ENCODE data around the gene SCFD2. TPM values are rescaled to one million over a fixed set of nuclear protein-coding genes. Genes with fewer than 3 reads are reported as not detected.

The SCFD2 gene
- total and polyA plus RNA-seq, 4 donors = 4.3 to 28.8 (median 7.4) TPM

DNA sequence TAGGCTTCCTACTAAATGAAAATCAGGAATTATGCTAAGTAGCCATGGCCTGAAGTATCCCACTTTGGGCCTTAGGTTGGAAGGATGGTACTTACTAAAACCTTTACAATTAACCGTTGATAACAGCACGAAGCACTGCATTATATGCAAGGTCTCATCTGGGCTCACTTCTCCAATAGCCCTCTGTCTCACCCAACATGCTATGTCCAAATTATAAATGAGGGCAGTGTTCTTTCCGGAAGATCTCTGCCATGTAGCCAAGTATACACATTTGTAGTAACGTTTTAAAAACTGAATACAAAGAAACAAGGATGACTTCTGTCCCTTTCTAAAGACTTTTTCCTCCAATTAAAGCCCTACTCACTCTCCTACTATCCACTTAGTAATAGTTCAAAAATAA lies 51.6 kb downstream of the SCFD2 start:
- Histone ChIP-seq H3K9me3 (ENCODE audit: control insufficient read depth in 4 of 4, low read length in 3 of 4) (no peaks in the 10 kb centered on the region), H3K9ac (ENCODE audit: low read depth in 1 of 2, low read length in 2 of 2) (no peak overlapping the region), H3K4me3 (ENCODE audit: low read depth in 1 of 3, low read length in 3 of 3) (no peak overlapping the region), H3K27ac (ENCODE audit: low read depth in 1 of 2, low read length in 2 of 2) (no peak overlapping the region), H3K4me1 (ENCODE audit: control insufficient read depth in 4 of 4, insufficient read depth in 4 of 4, low read length in 3 of 4) (no peaks in the 10 kb centered on the region), H3K27me3 (ENCODE audit: control insufficient read depth in 4 of 4, insufficient read depth in 4 of 4, low read length in 3 of 4) (no peaks in the 10 kb centered on the region), H3K36me3 (ENCODE audit: control insufficient read depth in 4 of 4, insufficient read depth in 3 of 4, low read depth in 1 of 4, low read length in 3 of 4) (peaks cover 0 to 2% (median under 1%) of the 10 kb centered on the region in 4 donors)
- TF ChIP-seq FOXA2 (IDR thresholded peaks at IDR 0.05) (no peak), RAD21 (IDR thresholded peaks at IDR 0.05) (no peak), RXRA (IDR thresholded peaks at IDR 0.05) (no peak), YY1 (IDR thresholded peaks at IDR 0.05) (no peak), JUND (IDR thresholded peaks at IDR 0.05) (no peak), GABPA (IDR thresholded peaks at IDR 0.05 in 1 of 2, conservative IDR thresholded peaks at IDR 0.05 in 1 of 2) (no peak), HNF4A (conservative IDR thresholded peaks at IDR 0.05) (no peak), EGR1 (IDR thresholded peaks at IDR 0.05; ENCODE audit: low read depth in 2 of 2) (no peak), FOXA1 (IDR thresholded peaks at IDR 0.05) (no peak), SP1 (IDR thresholded peaks at IDR 0.05) (no peak), NR2F2 (IDR thresholded peaks at IDR 0.05) (no peak)
- TF ChIP-seq, protein P1, sequence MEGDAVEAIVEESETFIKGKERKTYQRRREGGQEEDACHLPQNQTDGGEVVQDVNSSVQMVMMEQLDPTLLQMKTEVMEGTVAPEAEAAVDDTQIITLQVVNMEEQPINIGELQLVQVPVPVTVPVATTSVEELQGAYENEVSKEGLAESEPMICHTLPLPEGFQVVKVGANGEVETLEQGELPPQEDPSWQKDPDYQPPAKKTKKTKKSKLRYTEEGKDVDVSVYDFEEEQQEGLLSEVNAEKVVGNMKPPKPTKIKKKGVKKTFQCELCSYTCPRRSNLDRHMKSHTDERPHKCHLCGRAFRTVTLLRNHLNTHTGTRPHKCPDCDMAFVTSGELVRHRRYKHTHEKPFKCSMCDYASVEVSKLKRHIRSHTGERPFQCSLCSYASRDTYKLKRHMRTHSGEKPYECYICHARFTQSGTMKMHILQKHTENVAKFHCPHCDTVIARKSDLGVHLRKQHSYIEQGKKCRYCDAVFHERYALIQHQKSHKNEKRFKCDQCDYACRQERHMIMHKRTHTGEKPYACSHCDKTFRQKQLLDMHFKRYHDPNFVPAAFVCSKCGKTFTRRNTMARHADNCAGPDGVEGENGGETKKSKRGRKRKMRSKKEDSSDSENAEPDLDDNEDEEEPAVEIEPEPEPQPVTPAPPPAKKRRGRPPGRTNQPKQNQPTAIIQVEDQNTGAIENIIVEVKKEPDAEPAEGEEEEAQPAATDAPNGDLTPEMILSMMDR (IDR thresholded peaks at IDR 0.05; ENCODE audit: low read depth, low read length, missing input control) = no peak
- TF ChIP-seq, protein P2, sequence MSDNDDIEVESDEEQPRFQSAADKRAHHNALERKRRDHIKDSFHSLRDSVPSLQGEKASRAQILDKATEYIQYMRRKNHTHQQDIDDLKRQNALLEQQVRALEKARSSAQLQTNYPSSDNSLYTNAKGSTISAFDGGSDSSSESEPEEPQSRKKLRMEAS (IDR thresholded peaks at IDR 0.05) = no peak
- TF ChIP-seq, protein P3, sequence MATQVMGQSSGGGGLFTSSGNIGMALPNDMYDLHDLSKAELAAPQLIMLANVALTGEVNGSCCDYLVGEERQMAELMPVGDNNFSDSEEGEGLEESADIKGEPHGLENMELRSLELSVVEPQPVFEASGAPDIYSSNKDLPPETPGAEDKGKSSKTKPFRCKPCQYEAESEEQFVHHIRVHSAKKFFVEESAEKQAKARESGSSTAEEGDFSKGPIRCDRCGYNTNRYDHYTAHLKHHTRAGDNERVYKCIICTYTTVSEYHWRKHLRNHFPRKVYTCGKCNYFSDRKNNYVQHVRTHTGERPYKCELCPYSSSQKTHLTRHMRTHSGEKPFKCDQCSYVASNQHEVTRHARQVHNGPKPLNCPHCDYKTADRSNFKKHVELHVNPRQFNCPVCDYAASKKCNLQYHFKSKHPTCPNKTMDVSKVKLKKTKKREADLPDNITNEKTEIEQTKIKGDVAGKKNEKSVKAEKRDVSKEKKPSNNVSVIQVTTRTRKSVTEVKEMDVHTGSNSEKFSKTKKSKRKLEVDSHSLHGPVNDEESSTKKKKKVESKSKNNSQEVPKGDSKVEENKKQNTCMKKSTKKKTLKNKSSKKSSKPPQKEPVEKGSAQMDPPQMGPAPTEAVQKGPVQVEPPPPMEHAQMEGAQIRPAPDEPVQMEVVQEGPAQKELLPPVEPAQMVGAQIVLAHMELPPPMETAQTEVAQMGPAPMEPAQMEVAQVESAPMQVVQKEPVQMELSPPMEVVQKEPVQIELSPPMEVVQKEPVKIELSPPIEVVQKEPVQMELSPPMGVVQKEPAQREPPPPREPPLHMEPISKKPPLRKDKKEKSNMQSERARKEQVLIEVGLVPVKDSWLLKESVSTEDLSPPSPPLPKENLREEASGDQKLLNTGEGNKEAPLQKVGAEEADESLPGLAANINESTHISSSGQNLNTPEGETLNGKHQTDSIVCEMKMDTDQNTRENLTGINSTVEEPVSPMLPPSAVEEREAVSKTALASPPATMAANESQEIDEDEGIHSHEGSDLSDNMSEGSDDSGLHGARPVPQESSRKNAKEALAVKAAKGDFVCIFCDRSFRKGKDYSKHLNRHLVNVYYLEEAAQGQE (IDR thresholded peaks at IDR 0.05) = no peak
- TF ChIP-seq, protein P4, sequence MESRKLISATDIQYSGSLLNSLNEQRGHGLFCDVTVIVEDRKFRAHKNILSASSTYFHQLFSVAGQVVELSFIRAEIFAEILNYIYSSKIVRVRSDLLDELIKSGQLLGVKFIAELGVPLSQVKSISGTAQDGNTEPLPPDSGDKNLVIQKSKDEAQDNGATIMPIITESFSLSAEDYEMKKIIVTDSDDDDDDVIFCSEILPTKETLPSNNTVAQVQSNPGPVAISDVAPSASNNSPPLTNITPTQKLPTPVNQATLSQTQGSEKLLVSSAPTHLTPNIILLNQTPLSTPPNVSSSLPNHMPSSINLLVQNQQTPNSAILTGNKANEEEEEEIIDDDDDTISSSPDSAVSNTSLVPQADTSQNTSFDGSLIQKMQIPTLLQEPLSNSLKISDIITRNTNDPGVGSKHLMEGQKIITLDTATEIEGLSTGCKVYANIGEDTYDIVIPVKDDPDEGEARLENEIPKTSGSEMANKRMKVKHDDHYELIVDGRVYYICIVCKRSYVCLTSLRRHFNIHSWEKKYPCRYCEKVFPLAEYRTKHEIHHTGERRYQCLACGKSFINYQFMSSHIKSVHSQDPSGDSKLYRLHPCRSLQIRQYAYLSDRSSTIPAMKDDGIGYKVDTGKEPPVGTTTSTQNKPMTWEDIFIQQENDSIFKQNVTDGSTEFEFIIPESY (IDR thresholded peaks at IDR 0.05) = no peak
- WGBS = 88% methylated on average over 4 of the region's 4 CpGs
- no peak for DNase-seq (ENCODE audit: low spot score)

DNA sequence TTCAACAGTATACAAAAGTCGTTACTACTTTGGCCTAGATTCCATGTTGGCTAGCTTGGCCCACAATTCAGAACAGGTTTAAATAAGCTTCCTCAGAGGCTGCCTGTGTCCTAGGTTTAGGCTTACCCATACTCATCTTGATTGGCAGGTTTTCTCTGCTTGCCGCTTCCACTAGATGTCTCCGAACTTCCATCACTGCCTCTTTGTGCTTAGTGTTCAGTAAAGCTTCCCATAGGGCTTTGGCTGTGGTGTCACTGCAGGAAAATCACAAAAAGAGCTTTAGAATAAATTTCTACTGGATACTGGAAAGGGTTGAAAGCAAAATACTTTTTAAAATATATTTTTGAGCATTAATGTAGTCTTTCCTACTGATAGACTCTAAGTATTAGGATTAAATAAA lies 52.4 kb downstream of the SCFD2 start:
- DNase-seq (ENCODE audit: low spot score) = no peak
- no peak overlapping the region for H3K27ac ChIP-seq (ENCODE audit: low read depth in 1 of 2, low read length in 2 of 2)
- 74% methylated on average over 3 of the region's 3 CpGs for WGBS
- H3K9ac ChIP-seq (ENCODE audit: low read depth in 1 of 2, low read length in 2 of 2) = no peak overlapping the region
- H3K9me3 ChIP-seq (ENCODE audit: control insufficient read depth in 4 of 4, low read length in 3 of 4) = no peaks in the 10 kb centered on the region
- no peaks in the 10 kb centered on the region for H3K4me1 ChIP-seq (ENCODE audit: control insufficient read depth in 4 of 4, insufficient read depth in 4 of 4, low read length in 3 of 4)
- H3K4me3 ChIP-seq (ENCODE audit: low read depth in 1 of 3, low read length in 3 of 3) = no peak overlapping the region
- no peaks in the 10 kb centered on the region for H3K27me3 ChIP-seq (ENCODE audit: control insufficient read depth in 4 of 4, insufficient read depth in 4 of 4, low read length in 3 of 4)
- H3K36me3 ChIP-seq (ENCODE audit: control insufficient read depth in 4 of 4, insufficient read depth in 3 of 4, low read depth in 1 of 4, low read length in 3 of 4) = peaks cover 0 to 2% (median under 1%) of the 10 kb centered on the region in 4 donors
- TF ChIP-seq, protein P3 (IDR thresholded peaks at IDR 0.05) = no peak
- TF ChIP-seq NR2F2 (IDR thresholded peaks at IDR 0.05) (no peak), EGR1 (IDR thresholded peaks at IDR 0.05; ENCODE audit: low read depth in 2 of 2) (no peak), HNF4G (IDR thresholded peaks at IDR 0.05) (no peak), GABPA (IDR thresholded peaks at IDR 0.05 in 1 of 2, conservative IDR thresholded peaks at IDR 0.05 in 1 of 2) (no peak), HNF4A (conservative IDR thresholded peaks at IDR 0.05) (no peak), RXRA (IDR thresholded peaks at IDR 0.05) (no peak), RAD21 (IDR thresholded peaks at IDR 0.05) (peak; percentile 77 to 86), FOXA2 (IDR thresholded peaks at IDR 0.05) (no peak), TAF1 (conservative IDR thresholded peaks at IDR 0.05) (no peak)
- TF ChIP-seq, protein P1 (IDR thresholded peaks at IDR 0.05; ENCODE audit: low read depth, low read length, missing input control) = peak; percentile 19
- TF ChIP-seq, protein P5, sequence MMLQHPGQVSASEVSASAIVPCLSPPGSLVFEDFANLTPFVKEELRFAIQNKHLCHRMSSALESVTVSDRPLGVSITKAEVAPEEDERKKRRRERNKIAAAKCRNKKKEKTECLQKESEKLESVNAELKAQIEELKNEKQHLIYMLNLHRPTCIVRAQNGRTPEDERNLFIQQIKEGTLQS (IDR thresholded peaks at IDR 0.05) = no peak
